K562 (cell line): Measurements from ENCODE around the gene ARID5B. TPM values are rescaled to one million over a fixed set of nuclear protein-coding genes. Genes with fewer than 3 reads are reported as not detected.

ENCODE experiments used
- ATAC-seq: fragments of 200-7000 bp; cut with Tn5 transposase; 3 replicates; pipeline ENCODE4 v1.9.1; 2020; ENCODE audit warnings: moderate library complexity
- BruUV-seq: library from RNA; stranded (reverse); fragments of 400-500 nt; replicated peaks from 2 replicates; lab custom pipeline; 2021; lab: Mats Ljungman, UMichigan
- CTCF ChIA-PET: fragments of 300-600 bp; formaldehyde crosslinking; extraction: SDS; loops from one replicate; lab custom pipeline; 2021; ENCODE audit warnings: low intra/inter-chr PET ratio; lab: Yijun Ruan, JAX
- POLR2A ChIA-PET: fragments of 300-600, 350-650 bp; sonication (Branson Sonifier 250); formaldehyde crosslinking; extraction: SDS; loops from one replicate; lab custom pipeline; 2021; ENCODE audit warnings: antibody characterized with exemption, inconsistent platforms; lab: Yijun Ruan, JAX
- DNase-seq, 4 experiments: peaks; one replicate each; pipeline versions ENCODE4 v3.0.0 to v3.0.0-alpha.2; 2011 to 2018; ENCODE audit warnings: low spot score in 3 of 4, mixed read lengths in 3 of 4; ENCODE audit errors: extremely low read depth in 1 of 4
- FAIRE-seq: peaks from 2 replicates; lab custom pipeline; 2011; peaks lifted over from hg19 to GRCh38; lab: Jason Lieb, UNC
- H2AFZ ChIP-seq: 2 replicates; pipeline ENCODE4 v1.6.0; 2011; ENCODE audit warnings: low read depth, low read length, control low read depth, inconsistent platforms
- H3K27ac ChIP-seq: fragments of 200-600 bp; 3 replicates; pipeline ENCODE4 v1.8.0; 2011; ENCODE audit warnings: low read depth, mild to moderate bottlenecking, control low read depth, inconsistent platforms, low read length, moderate library complexity, mixed read lengths; ENCODE audit errors: extremely low read depth
- H3K27me3 ChIP-seq, 2 experiments: fragments of 300-600 bp in 1 of 2; 2 replicates in 1 of 2; 3 replicates in 1 of 2; pipeline versions ENCODE4 v1.6.0 to v1.8.0; 2011; ENCODE audit warnings: inconsistent platforms in 2 of 2, low read length in 2 of 2, mild to moderate bottlenecking in 1 of 2, mixed read lengths in 1 of 2, moderate library complexity in 1 of 2; ENCODE audit not compliant: control insufficient read depth in 2 of 2, insufficient read depth in 2 of 2
- H3K36me3 ChIP-seq: fragments of 300-600 bp; 3 replicates; pipeline ENCODE4 v1.8.0; 2011; ENCODE audit warnings: mild to moderate bottlenecking, low read length, inconsistent platforms; ENCODE audit not compliant: control insufficient read depth, insufficient read depth
- H3K4me1 ChIP-seq, 2 experiments: fragments of 200-600 bp in 1 of 2; replicated peaks in 1 of 2; 2 replicates in 1 of 2; 3 replicates in 1 of 2; pipeline versions ENCODE4 v1.5.1 to v1.8.0; 2011; ENCODE audit warnings: inconsistent platforms in 2 of 2, low read length in 2 of 2, mild to moderate bottlenecking in 1 of 2, mixed read lengths in 1 of 2, moderate library complexity in 1 of 2; ENCODE audit not compliant: control insufficient read depth in 2 of 2, insufficient read depth in 2 of 2
- H3K4me2 ChIP-seq: 2 replicates; pipeline ENCODE4 v1.6.1; 2011; ENCODE audit warnings: low read length, control low read depth, inconsistent platforms, mixed read lengths; ENCODE audit not compliant: insufficient read depth
- H3K4me3 ChIP-seq: fragments of 200-600 bp; sonication (generic), shearing (Covaris generic); 2 replicates; pipeline ENCODE4 v1.5.1; 2016; ENCODE audit warnings: control low read depth, inconsistent platforms
- H3K79me2 ChIP-seq: fragments of 200-600 bp; 3 replicates; pipeline ENCODE4 v1.8.0; 2011; ENCODE audit warnings: low read length, inconsistent platforms; ENCODE audit not compliant: control insufficient read depth, insufficient read depth
- H3K9ac ChIP-seq, 2 experiments: 2 replicates each; pipeline versions ENCODE4 v1.6.0 to v1.6.1; 2011; ENCODE audit warnings: low read depth in 2 of 2, low read length in 2 of 2, control low read depth in 1 of 2, inconsistent platforms in 1 of 2, mild to moderate bottlenecking in 1 of 2, mixed read lengths in 1 of 2; ENCODE audit not compliant: insufficient read depth in 1 of 2
- H3K9me1 ChIP-seq: one replicate; pipeline ENCODE4 v1.6.0; 2011; ENCODE audit warnings: inconsistent platforms, mild to moderate bottlenecking, low read length, moderate library complexity; ENCODE audit not compliant: control insufficient read depth, insufficient read depth
- H3K9me3 ChIP-seq: replicated peaks from 2 replicates; pipeline ENCODE4 v1.5.1; 2011; ENCODE audit warnings: low read depth, low read length, inconsistent platforms; ENCODE audit not compliant: control insufficient read depth, insufficient read depth
- H4K20me1 ChIP-seq: replicated peaks from 2 replicates; pipeline ENCODE4 v1.6.1; 2011; ENCODE audit warnings: low read length, inconsistent platforms, mixed read lengths; ENCODE audit not compliant: control insufficient read depth, insufficient read depth
- BRD9 ChIP-seq: fragments of 450-650 bp; IDR thresholded peaks from 2 replicates; pipeline ENCODE4 v1.6.1; 2018; ENCODE audit warnings: low read depth; ENCODE audit not compliant: partially characterized antibody
- ZNF24 ChIP-seq: fragments of 450-650 bp; IDR thresholded peaks from 2 replicates; pipeline ENCODE4 v1.6.1; 2016
- ZNF77 ChIP-seq: fragments of 250-450 bp; sonication (Bioruptor Pico); IDR thresholded peaks from 2 replicates; pipeline ENCODE4 v1.5.0; 2020
- WGBS: fragments of 100-300 bp; shearing (Covaris generic); methylation state at CpG from one replicate; pipeline ENCODE4 v1.1.6; 2016; ENCODE audit warnings: low coverage, mixed read lengths; ENCODE audit not compliant: insufficient coverage; ENCODE audit errors: missing lambda C conversion rate; 5-methylcytosine and 5-hydroxymethylcytosine counted together
- in situ Hi-C: fragments of 300-500 bp; cut with MboI; formaldehyde crosslinking; loops from 4 replicates; pipeline ENCODE4 v1.15.0; 2018; ENCODE audit warnings: inconsistent platforms, mixed read lengths
- intact Hi-C: fragments of 100-400 bp; cut with micrococcal nuclease; formaldehyde crosslinking; loops from 2 replicates; pipeline ENCODE4 v1.14.2; 2022
- polyA plus RNA-seq, 8 experiments: library from polyadenylated mRNA; depleted of rRNA in 4 of 8; stranded (reverse) in 5 of 8; unstranded in 3 of 8; fragments of >200 nt; fragmentation: Nextera tagmentation in 2 of 8; fragmentation: Illumina TruSeq in 1 of 8; extraction: Ambion mirVana in 2 of 8; extraction: Trizol in 1 of 8; gene quantifications; 2 replicates each; pipeline versions ENCODE4 v1.2.1 to v1.2.3, GENCODE V29; 2011 to 2014; ENCODE audit warnings: inconsistent platforms in 1 of 8, missing spikeins in 1 of 8
- total RNA-seq, 7 experiments: library from RNA; depleted of rRNA in 6 of 7; stranded (reverse); fragments of >200 nt in 6 of 7; fragmentation: Illumina TruSeq in 2 of 7; extraction: Trizol in 2 of 7; gene quantifications; 2 replicates each; pipeline versions ENCODE4 v1.2.1 to v1.2.3, GENCODE V29; 2011 to 2021; ENCODE audit warnings: low replicate concordance in 1 of 7
- TF ChIP-seq, protein P1 (sequence below): sonication (generic); formaldehyde crosslinking; IDR thresholded peaks from 2 replicates; pipeline ENCODE4 v1.8.0; 2023; ENCODE audit warnings: missing genetic modification reagents, mild to moderate bottlenecking, borderline replicate concordance

Gene ARID5B
- total and polyA plus RNA-seq, 9 of the 15 experiments (the other 6 are each of a cell fraction or from before 2014, with no cell fraction given): 0.48 to 1.6 (median 0.80) TPM

DNA sequence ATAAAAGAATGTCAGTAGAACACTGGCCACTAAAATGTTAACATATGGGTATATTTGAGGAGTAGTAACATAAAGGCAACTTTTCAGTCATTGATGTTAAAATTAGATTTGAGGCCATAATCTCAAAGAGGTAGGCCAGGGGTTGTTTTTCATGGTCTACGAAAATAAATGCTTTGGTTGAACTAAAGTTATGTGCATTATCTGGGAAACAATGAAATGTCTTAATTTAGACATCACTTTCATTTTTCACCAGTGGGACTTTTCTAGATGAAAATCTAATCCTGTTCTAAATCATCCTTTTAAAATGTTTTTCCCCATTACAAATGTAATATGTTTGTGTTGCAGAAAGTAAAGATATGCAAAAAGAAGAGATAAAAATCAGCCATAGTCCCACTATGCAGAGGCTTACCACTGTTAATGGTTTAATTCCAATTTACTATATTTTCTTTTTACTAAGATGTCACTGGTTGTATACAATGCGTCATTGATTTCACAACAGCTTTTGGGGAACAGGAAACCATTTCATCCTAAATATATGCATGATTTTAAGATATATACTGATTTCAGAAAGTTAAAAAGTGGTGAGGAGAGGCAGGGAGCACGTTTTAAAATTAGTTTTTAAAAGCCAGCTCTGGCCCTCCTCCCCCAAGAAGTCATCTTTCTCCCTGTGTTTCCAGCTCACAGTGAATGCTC is 64.3 kb downstream of the ARID5B start:
- no peaks in the 10 kb centered on the region for H4K20me1 ChIP-seq
- no peak overlapping the region for H2AFZ ChIP-seq
- no peaks in the 10 kb centered on the region for H3K79me2 ChIP-seq
- intact Hi-C loops (no loop called here), in situ Hi-C loops (no loop called here)
- H3K27ac ChIP-seq: no peak overlapping the region
- peaks cover 3% of the 10 kb centered on the region for H3K9me1 ChIP-seq
- H3K9me3 ChIP-seq: no peaks in the 10 kb centered on the region
- 16% methylated on average over 3 of the region's 3 CpGs for WGBS
- ATAC-seq: no peak
- no peak for DNase-seq
- BruUV-seq: no TSS peak
- ChIA-PET POLR2A (interaction anchor here (1.6 kb wide), 1 partner anchor 23 kb away, joined by 3 read pairs; no protein-coding TSS in a partner anchor), CTCF (no interaction called here)
- no peaks in the 10 kb centered on the region for H3K36me3 ChIP-seq
- TF ChIP-seq, protein P1, sequence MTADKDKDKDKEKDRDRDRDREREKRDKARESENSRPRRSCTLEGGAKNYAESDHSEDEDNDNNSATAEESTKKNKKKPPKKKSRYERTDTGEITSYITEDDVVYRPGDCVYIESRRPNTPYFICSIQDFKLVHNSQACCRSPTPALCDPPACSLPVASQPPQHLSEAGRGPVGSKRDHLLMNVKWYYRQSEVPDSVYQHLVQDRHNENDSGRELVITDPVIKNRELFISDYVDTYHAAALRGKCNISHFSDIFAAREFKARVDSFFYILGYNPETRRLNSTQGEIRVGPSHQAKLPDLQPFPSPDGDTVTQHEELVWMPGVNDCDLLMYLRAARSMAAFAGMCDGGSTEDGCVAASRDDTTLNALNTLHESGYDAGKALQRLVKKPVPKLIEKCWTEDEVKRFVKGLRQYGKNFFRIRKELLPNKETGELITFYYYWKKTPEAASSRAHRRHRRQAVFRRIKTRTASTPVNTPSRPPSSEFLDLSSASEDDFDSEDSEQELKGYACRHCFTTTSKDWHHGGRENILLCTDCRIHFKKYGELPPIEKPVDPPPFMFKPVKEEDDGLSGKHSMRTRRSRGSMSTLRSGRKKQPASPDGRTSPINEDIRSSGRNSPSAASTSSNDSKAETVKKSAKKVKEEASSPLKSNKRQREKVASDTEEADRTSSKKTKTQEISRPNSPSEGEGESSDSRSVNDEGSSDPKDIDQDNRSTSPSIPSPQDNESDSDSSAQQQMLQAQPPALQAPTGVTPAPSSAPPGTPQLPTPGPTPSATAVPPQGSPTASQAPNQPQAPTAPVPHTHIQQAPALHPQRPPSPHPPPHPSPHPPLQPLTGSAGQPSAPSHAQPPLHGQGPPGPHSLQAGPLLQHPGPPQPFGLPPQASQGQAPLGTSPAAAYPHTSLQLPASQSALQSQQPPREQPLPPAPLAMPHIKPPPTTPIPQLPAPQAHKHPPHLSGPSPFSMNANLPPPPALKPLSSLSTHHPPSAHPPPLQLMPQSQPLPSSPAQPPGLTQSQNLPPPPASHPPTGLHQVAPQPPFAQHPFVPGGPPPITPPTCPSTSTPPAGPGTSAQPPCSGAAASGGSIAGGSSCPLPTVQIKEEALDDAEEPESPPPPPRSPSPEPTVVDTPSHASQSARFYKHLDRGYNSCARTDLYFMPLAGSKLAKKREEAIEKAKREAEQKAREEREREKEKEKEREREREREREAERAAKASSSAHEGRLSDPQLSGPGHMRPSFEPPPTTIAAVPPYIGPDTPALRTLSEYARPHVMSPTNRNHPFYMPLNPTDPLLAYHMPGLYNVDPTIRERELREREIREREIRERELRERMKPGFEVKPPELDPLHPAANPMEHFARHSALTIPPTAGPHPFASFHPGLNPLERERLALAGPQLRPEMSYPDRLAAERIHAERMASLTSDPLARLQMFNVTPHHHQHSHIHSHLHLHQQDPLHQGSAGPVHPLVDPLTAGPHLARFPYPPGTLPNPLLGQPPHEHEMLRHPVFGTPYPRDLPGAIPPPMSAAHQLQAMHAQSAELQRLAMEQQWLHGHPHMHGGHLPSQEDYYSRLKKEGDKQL (CRISPR knock-in tag): no peak
- TF ChIP-seq ZNF77 (no peak), BRD9 (no peak), ZNF24 (no peak)
- no peak for FAIRE-seq
- H3K4me3 ChIP-seq: no peak overlapping the region
- no peaks in the 10 kb centered on the region; a peak in 2 of 5 replicates for H3K27me3 ChIP-seq
- H3K4me2 ChIP-seq: no peak overlapping the region
- no peak overlapping the region for H3K9ac ChIP-seq
- H3K4me1 ChIP-seq: no peaks in the 10 kb centered on the region
